Activated T-cell treated with anti-CD3 and anti-CD28 coated beads for 24 hours (primary cell): ENCODE results near the gene MEGF6.
A peak's percentile ranks its signal among the peaks of the same experiment; 100 is the strongest.

Source experiments
- DNase-seq: peaks from one replicate; pipeline ENCODE4 v3.0.0-alpha.2; 2020; ENCODE audit warnings: low read depth

The MEGF6 gene

DNA sequence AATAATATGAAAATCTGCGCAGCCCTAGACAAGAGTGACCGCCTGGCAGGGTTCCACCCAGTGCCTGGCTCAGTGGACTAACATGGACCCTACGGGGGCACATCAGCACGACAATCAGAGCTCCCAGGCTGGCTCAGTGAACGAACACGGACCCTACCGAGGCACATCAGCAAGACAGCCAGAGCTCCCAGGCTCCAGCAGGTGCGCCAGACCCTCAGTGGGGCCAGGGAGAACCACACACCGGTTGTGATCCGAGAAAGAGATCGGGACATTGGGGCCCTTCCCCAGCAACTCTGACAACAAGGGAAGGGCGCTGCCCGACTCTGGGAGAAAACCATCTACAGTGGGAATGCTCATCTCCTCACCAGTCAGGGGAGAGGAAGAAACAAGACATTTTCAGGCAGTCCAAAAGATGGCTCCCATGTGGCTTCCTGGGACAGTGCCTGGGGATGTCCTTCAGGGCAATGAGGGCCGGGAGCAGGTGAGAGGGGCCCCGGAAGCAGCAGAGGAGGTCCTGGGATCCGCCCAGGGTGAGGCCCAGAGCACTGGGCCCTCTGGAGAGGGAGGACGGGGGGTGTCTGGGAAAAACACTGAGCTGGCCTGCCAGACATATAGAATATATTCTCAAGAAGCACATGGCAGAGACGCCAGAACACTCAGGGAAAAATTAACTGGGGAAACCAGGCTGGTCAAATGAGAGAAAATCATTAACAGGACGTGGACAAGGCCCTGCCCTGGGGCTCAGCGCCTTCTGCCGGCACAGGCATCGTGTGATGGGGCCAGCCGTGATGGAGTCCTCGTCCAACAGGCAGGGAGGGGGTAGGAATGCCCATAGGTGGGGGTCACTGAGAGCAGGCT, 152.0 kb downstream of the MEGF6 start:
- no peak for DNase-seq

DNA sequence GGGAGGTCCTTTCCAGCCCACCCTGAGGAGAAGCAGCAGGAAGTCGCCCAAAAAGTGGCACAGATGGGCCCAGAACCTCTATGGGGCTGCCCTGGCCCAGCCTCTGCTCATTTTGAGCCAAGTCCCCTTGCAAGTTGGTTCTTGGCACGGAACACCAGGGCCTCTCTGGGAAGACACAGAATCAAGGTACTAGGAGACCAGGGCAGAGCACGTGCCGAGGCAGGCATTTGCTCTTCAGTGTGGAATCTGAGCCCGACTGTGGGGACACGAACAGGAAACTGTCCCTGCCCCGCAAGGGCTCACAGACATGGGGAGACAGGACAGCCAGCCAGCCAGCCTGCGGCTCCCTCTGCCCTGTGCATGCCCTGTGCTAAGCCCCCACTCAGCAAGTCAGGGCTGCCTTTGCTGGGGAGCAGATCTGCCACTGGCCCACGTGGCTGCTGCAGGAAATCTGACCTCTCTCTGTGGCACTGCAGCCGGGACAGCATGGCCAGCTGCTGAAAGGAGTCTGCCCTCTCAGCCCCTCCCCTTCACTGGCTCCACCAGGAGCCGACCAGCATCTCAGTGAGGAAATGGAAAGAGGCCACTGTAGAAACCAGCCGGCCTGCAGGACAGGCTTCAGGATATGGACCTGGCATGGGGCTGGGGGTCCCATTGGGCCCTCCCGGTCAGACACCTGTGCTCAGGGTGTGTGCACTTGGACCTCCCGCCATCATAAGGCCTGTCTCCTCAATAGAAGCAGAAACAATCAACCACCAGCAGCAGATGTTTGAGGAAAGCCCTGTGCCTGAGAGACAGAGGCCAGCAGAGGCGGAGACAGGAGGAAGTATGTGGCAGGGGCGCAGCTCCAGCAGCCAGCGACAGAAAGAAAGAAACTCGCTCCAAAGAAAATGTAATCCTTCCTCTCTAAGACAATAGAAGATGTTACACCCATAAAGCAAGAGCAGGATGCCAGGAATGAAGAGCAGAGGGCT, 153.1 kb downstream of the MEGF6 start:
- no peak for DNase-seq

DNA sequence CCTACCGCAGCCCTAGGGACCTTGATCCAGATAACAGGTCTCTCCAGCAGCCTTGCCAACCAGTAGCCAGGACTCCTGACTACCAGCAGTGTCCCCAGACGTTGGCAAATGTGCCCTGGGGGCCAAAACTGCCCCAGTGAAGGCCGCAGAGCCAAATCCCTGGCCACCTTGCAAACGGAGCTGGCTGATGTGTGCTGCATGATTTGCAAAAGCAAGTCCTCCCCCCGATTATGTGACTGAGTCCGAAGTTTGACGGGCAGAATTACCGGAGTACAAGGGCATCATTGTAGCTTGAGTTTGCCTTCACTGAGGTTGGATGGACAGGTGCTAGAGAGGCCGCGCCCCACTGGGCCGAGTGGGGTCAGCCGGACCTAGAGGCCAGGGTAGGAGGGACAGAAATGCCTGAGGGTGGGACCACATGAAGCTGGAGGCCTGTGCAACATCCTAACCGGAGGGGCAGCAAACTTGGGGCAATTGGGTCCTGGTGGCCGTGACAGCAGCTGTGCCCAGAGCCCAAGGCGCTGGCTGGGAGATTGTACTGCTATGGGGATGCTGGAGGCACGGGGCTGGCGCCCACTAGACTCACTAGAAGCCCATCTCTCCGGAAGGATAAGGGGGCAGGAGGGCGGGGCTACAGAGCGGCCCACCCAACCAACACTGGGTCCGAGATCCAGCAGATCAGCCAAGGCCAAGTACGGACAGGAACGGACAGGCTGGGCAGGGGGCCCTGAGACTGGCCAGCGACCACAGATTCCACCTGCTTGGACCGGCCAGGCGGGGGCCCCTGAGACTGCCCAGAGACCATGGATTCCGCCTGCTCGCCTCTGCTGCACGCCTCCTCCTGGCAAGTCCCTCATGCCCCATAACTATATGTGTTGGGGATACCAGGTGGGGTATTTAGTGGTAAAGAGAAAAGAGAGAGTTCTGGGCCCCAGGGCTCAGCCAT, 154.1 kb downstream of the MEGF6 start:
- no peak for DNase-seq

DNA sequence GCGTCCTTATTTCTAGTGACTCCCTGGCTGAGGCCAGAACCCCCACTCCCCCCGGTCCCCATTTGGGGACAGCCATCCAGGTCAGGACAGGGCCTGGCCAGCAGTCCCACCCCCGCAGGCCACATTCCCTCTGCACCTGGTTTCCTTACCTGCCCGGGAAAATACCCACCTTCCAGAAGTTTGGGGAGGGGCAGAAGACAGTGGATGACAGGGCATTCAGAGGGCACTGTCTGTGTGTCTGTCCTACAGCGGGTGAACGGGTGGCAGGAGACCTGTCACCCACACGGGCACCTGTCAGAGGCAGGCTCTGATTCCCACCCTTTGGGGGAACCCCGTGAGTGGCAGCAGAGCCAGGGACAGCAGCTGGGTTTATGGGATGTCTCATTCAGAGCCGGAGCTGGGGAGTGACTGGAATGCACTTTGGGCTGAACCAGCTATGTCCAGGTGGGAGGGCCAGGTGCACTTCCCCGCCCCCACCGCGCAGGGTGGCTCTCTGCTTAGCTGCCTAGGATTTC, 154.8 kb downstream of the MEGF6 start:
- DNase-seq: no peak

DNA sequence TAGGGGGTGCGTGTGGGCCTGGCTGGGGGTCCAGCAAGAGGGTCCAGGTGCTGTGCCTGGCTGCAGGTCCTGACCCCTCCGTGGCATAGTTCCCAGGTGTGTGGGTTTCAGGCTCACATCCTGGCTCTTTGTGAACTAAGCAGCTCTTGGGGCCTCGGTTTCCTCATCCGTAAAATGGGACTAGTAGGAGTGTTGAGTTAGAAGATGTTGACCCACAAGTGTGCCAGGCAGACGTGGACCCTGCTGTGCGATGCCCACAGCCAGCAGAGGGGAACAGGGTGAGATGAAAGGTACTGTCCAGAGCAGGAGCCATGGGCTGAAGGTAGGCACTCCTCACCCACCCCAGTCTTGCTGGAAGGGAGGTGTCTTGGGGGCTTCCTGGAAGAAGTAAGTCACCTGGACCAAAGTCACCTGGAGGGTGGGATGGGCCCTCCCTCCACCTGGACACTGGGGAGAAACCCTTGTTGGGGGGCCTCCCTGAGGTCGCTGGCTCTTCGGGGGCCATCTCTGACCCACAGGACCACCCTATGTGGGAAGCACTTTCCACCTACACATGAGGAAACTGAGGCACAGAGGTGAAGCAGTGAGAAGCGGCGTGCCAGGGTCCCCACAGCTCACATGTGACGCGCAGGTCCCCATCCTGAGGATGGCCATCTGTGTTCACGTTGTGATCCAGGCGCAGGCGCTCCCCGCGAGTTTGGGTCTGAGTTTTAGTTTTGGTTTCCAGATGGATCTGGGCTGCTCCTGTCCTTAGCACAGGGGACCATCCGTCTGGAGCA, 155.4 kb downstream of the MEGF6 start:
- no peak for DNase-seq

DNA sequence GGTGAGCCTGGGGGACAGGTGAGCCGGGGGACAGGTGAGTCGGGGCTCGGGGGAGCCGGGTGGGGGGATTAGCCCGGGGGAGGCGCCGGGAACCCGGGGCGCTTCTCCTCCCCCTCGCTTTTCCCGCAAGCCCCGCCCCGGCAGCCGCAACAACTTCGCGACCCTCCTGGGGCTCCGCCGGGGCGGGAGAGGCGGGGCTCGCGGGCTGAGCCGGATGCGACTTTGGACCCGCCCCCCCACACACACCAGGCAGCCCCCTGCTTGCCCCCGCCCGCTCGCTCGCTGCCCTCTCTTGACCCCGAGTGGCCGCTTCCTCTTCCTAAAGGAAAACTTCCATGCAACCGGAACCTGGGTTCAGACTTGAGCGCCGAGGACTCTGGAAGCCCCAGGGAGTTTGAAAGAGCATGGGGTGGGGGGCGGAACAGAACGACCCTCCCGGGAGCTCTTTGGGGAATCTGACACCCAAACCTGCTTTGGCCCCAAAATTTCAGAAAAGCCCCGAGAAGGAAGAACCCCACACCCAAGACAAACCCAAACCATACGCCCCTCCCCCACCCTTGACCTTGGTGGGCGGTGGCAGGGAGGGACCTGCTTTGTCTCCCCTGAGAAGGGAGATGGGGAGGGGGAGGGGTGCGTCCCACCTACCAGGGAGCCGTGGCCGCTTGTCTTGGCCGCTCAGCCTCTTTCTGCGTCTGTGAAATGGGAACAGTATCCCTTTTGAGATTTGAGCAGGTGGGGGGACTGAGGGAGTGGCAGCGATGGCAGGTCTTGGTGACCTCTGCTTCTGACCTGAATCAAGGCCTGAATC, 156.3 kb downstream of the MEGF6 start:
- no peak for DNase-seq

DNA sequence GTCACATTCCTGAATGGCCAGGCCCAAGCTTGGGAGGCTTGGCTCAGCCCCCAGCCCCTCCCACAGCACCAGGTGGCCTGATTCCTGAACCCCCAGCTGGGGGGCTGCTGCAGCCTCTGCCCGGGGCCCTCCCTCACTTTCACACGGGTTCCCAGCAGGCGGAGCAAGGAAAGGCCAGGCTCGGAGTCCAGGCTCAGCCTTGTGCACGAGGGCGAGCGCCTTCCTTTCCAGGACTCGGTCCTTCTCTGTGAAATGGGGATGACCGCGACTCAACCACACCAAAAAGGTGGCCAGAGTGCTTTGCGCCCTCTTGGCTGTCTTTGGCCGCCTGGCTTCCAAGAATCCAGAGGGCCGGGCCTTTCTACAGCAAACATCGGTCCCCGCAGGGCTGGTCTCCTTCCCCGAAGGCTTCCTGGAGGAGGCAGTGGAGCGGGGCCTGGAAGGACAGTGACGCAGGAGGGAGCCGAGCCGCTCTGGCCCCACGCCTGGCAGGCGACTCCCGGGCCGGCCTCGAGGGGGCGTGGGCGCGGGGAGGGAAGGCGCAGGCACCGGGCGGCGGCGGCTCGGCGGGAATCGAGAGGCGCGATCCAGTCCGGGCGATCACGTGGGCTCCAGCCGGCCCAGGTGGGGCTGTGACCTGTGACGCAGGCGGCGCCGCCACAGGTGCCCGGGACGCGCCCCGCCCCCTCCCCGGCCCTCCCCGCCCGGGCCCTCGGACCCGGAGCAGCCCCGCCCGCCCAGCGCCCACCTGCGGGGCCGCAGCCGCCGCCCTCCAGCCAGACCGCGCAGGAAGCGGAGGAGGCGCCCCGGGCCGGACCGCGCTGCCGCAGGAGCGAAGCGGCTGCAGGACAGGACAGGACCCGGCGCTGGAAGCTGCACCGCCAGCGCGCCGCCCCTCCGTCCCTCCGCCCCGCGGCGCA, 157.2 kb downstream of the MEGF6 start, which contains the start of gene ARHGEF16:
ARHGEF16 (plus strand) TSS at position 775 of the 920 bp plus-strand sequence. CDS start 8,420 bp downstream, outside the sequence.
- DNase-seq: no peak

DNA sequence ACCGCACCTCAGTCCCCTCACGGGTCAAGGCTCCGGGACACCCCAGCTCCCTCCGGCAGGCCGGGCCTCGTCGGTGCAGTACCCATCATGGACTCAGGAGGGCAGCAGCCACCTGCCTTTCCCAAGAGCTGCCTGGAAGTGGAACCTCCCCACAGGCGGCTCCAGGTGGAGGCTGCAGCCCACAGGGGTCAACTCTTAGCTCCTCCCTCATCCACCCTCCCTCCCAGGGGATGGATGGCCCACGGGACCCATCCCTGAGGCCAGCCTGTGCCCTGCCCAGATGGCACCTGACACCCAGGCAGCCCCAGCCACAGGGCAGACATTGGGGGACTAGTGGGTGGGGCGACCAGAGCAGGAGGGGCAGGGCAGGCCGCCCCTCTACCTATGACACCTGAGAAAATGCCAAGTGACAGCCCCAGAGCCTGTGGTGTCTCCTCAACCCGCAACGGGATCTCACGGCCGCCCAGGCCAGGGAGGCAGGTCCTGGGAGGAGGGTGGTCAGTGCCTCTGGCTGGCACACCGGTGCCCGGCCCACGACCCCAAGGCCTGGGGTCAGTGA, 158.0 kb downstream of the MEGF6 start:
- peak; percentile 60 for DNase-seq

DNA sequence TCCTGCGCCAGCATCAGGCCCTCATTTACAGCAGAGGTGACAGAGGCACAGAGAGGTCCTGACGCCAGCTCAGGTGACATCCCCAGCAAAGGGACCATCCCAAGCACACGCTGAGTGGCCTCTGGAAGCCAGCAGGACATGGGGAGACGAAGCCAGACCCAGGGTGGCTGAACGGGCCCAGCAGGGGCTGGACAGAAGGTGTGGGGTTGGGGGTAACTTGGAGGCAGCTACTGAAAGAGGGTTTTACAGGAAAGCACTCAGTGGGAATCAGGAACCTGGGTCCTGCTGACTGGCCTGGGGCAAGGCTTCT, 158.5 kb downstream of the MEGF6 start:
- no peak for DNase-seq

DNA sequence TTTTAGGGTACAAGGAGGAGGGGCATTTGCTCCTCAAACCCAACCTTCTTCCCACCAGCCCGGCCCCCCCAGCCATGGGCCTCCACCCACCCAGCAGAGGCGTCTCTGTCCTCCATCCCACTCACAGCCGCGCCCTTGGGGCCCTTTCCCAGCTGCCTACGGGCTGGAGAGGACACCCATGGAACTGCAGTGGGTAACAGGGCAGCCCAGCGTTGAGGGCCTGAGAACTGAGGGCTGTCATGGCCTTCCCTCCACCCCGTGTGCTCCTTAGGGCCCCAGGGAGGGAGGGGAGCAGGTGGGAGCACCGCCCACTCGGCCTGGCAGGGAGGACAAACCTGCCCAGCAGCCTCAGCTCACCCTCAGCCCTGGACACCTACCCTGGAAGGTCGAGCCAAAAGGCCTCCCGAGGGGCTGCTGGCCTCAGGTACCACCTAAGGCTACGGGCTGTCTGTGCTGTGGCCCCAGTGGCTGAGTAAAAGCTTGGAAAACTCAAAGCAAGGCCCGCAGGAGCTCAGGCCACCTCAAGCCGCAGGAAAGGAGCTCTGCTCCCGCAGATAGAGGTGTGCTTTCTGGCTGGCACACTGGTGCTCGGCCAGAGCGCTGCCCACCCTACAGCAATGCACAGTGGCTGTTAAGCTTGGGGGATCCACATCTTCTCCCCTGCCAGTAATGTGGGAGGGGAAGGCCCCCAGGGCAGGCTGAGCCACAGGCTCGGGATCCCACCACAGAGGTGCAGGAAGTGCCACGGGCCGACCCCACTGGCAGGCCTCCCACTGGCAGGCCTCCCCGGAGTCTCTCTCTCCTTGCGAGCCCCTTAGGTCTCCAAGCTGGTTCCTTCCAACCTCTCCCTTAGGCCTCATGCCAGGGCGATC, 159.1 kb downstream of the MEGF6 start:
- DNase-seq: no peak

DNA sequence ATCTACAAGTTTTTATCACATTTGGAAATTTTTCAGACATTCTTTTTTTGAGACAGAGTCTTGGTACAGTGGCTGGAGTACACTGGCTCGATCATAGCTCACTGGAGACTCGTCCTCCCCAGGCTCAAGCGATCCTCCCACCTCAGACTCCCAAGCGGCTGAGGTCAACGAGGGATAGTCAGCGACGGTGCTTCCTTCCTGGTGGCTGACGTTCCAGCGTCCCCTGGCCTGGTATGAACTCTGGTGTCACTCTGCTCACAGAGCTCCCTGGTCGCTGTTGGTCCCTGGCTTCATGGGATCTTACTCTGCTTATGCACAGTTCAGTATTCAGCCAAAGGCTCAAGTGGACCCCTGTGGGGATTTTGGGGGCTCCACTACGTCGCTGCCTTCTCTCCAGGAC, 160.3 kb downstream of the MEGF6 start:
- no peak for DNase-seq

DNA sequence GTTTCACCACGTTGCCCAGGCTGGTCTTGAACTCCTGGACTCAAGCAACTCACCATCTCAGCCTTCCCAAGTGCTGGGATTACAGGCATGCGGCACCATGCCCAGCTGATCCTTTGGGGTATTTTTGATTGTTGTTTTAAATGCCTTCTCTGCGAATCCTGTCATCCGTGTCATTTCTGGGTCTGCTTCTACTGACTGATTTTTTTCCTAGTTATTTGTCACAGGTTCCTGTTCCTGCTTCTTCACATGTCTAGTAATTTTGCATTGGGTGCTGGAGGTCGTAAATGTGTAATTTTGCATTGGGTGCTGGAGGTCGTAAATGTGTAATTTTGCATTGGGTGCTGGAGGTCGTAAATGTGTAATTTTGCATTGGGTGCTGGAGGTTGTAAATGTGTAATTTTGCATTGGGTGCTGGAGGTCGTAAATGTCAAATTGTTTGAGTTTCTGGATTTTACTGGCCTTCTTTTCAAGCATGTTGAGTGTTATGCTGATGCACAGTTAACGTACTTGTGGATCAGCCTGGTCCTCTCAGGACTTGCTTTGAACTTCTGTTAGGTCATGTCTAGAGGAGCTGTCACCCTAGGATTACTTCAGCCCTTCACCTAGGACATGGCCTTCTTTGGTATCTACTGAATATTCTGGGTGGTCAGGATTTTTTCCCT, 161.0 kb downstream of the MEGF6 start:
- DNase-seq: no peak

DNA sequence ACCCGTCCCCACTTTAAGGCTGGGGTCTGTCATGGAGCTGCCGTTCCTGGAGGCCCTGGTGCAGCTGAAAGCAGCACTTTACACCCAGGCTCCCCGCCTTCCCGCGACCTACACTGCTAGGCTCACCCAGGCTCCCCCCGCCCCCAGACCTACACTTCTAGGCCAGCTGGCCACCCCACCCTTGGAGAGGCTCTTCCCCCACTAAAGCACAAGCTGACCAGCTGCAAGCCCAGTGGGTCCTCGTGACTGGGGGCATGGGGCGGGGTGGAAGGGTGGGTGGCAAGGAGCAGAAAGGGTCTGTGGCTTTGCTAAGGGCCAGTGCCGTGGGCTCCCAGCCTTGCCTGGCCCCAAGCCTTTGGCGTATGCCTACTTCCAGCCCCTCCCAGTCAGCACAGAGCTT, 166.6 kb downstream of the MEGF6 start:
- DNase-seq: no peak

DNA sequence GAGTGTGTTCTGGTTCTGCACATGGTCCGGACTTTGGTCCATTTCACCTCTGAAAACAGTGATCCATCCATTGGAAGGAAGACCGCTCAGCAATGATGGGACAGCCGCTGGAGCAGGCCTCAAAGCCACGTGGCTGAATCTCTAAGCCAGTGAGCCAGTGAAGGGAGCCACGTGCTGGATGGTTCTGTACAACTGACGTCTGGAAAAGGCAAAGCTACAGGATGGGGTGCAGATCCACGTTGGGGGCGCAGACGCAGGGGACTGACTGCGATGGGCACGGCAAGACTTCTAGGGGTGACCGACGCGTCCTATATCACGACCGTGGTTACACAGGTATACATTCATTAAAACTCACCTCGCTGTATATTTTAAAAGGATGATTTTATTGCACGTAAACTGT, 167.0 kb downstream of the MEGF6 start:
- no peak for DNase-seq

DNA sequence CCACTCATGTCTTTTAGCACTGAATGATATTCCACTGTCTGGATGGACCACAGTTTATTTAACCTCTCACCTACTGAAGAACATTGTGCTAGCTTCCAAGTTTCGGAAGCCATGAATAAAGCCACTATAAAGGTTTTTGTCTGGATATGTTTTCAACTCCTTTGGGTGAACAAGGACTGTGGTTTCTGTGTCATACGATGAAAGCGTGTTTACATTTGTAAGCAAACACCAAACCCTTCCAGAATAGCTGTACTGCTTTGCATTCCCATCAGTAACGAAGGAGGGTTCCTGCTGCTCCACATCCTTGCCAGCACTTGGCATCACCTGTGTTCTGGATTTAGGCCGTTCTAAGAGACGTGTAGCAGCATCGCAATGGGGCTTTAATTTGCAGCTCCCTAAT, 167.5 kb downstream of the MEGF6 start:
- no peak for DNase-seq

DNA sequence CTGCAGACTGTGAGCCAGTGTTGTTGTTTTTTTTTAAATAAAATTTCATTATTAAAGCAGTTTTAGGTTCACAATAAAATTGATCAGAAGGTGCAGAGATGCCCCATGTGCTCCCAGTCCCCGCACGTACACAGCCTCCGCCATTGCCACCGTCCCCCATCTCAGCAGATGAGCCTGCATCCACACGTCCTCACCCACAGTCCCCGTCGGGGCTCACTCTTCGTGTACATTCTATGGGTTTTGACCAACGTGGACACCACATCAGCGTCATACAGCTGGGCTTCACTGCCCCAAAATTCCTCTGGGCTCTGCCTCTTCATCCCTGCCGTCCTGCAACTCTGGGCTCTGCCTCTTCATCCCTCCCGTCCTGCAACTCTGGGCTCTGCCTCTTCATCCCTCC, 168.4 kb downstream of the MEGF6 start:
- no peak for DNase-seq

DNA sequence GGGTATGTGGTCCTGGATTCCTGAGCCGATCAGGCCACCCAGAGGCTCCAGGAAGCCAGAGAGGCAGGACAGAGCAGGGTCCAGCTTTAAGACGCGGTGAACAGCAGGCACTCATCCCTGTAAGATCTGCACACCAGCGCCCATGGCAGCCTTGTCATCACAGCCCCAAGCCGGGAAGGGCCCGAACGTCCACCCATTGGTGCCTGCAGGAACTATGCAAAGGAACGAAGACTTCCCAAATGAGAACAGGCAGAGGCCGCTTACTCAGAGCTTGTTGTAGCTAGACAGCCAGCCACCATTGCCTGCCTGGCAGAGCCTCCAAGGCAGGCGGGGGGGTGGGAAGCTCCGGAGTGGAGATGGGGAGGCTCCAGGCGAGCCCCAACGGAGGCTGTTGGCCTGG, 169.0 kb downstream of the MEGF6 start:
- no peak for DNase-seq
